RWPE1 (cell line): ENCODE data around the gene LYZL1.

Experiments
- CTCF ChIA-PET: fragments of 350-600 bp; sonication (Branson Sonifier 250); formaldehyde crosslinking; extraction: SDS; loops from one replicate; lab custom pipeline; 2021; lab: Yijun Ruan, JAX
- POLR2A ChIA-PET: fragments of 400-600 bp; formaldehyde crosslinking; extraction: SDS; loops from one replicate; lab custom pipeline; 2020; ENCODE audit warnings: antibody characterized with exemption; ENCODE audit not compliant: low non-redundant PET; lab: Yijun Ruan, JAX
- DNase-seq: peaks from one replicate; pipeline ENCODE4 v3.0.0; 2012; ENCODE audit warnings: low spot score
- H3K27ac ChIP-seq: fragments of 450-650 bp; 2 replicates; pipeline ENCODE4 v1.5.1; 2017
- CTCF ChIP-seq: fragments of 450-650 bp; conservative IDR thresholded peaks from 2 replicates; pipeline ENCODE4 v1.5.1; 2017; ENCODE audit warnings: low read depth, mild to moderate bottlenecking

Gene LYZL1

GRCh38 chr10:29253690-29254029 is 35.2 kb upstream of the LYZL1 start:
- no peak overlapping the region for H3K27ac ChIP-seq
- POLR2A ChIA-PET: no interaction called here

GRCh38 chr10:29254123-29255046 is 34.5 kb upstream of the LYZL1 start:
- no peak for DNase-seq
- POLR2A ChIA-PET: no interaction called here
- CTCF ChIA-PET: interaction anchor here (0.8 kb wide), 1 partner anchor 50 kb away, joined by 3 read pairs; no protein-coding TSS in a partner anchor
- TF ChIP-seq CTCF: no peak
- no peak overlapping the region for H3K27ac ChIP-seq

More at GRCh38 chr10:29253690-29254029, 35.2 kb upstream of the LYZL1 start:
- DNase-seq: no peak
- CTCF ChIA-PET: interaction anchor here (0.8 kb wide), 1 partner anchor 51 kb away, joined by 3 read pairs; no protein-coding TSS in a partner anchor
- TF ChIP-seq CTCF: no peak

GRCh38 chr10:29255104-29255503 is 33.8 kb upstream of the LYZL1 start:
- H3K27ac ChIP-seq: no peak overlapping the region
- TF ChIP-seq CTCF: no peak
- POLR2A ChIA-PET: no interaction called here
- CTCF ChIA-PET: no interaction called here
- no peak for DNase-seq

DNA sequence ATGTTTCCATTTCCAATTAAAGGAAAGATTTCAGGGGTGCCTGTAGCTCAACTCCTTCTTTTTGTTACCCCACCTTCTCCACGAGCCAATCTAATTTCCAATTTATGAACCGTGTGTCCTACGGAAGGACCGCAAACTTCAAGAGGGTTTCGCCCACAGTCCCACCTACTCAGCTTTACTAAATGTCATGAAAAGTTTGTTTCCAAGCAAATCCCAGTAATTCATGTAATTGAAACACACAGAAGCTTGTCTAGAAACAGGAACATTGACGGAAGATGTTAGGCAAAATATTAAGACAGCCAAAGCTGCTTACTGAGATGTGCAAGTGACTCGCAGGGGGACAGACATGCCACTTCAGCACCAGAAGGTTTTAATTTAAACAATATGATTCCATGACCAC is 32.9 kb upstream of the LYZL1 start:
- H3K27ac ChIP-seq: no peak overlapping the region
- POLR2A ChIA-PET: no interaction called here
- no peak for TF ChIP-seq CTCF
- CTCF ChIA-PET: no interaction called here
- DNase-seq: no peak

DNA sequence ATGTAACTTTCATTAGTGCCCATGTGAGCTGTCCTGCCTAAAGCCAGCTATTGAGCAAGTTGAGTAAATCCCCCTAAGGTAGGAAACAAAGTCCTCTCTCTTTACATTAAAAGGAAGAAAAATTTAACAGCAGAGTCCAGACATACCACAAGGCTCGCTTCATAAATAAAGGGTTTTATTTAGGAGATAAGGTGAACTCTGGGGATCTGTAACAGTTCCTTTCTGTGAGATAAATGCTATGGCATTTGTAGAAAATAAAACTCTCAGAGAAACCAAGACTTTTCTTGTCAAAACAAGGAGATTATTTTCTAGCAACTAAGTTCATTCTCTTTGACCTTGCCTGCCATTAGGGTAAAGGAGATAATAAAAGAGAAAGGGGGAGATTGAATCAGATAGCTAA is 32.3 kb upstream of the LYZL1 start:
- POLR2A ChIA-PET: no interaction called here

More for the DNA sequence above, 32.3 kb upstream of the LYZL1 start:
- CTCF ChIA-PET: no interaction called here
- TF ChIP-seq CTCF: no peak
- DNase-seq: no peak
- H3K27ac ChIP-seq: no peak overlapping the region
